B cell (primary cell): ENCODE results near the gene PTPRN2.

Experiments
- EZH2 ChIP-seq: IDR thresholded peaks from 2 replicates; pipeline ENCODE4 v1.6.1; 2012; ENCODE audit warnings: borderline replicate concordance, low read depth, mild to moderate bottlenecking, moderate library complexity, low read length; ENCODE audit not compliant: insufficient read depth, poor library complexity, severe bottlenecking
- TF ChIP-seq, protein P1 (sequence below): fragments of 200-600 bp; IDR thresholded peaks from one replicate; pipeline ENCODE4 v1.8.0; 2022; ENCODE audit warnings: antibody characterized with exemption, mild to moderate bottlenecking

DNA sequence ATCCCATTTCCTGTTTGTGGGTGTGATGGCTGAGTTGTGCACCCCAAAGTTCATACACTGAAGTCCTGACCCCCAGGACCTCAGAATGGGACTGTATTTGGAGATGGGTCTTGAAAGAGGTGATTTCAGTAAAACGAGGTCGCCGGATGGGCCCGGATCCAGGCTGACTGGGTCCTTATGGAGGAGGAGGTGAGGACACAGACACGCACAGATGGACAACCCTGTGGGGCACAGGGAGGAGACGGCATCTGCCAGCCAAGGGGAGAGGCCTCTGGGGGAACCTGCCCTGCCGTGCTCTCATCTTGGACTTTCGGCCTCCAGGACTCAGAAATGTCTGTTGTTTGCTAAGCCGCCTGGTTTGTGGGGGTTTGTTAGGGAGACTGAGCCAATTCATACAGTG lies 61.1 kb downstream of the PTPRN2 start:
- TF ChIP-seq, protein P1, sequence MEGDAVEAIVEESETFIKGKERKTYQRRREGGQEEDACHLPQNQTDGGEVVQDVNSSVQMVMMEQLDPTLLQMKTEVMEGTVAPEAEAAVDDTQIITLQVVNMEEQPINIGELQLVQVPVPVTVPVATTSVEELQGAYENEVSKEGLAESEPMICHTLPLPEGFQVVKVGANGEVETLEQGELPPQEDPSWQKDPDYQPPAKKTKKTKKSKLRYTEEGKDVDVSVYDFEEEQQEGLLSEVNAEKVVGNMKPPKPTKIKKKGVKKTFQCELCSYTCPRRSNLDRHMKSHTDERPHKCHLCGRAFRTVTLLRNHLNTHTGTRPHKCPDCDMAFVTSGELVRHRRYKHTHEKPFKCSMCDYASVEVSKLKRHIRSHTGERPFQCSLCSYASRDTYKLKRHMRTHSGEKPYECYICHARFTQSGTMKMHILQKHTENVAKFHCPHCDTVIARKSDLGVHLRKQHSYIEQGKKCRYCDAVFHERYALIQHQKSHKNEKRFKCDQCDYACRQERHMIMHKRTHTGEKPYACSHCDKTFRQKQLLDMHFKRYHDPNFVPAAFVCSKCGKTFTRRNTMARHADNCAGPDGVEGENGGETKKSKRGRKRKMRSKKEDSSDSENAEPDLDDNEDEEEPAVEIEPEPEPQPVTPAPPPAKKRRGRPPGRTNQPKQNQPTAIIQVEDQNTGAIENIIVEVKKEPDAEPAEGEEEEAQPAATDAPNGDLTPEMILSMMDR = no peak
- no peak for TF ChIP-seq EZH2
